ENCODE measurements around the gene NFKBIZ.
A peak's percentile ranks its signal among the peaks of the same experiment; 100 is the strongest.

- TF ChIP-seq CTCF (IDR thresholded peaks at IDR 0.05) (no peak), POLR2A (IDR thresholded peaks at IDR 0.05) (peak in 2 of 3 donors; percentile 60 to 63)
Measured at GRCh38 chr3:101850246-101851051, 1.1 kb downstream of the NFKBIZ start.

Data from body of pancreas (tissue), 4 donors.